GOT3 (cell line): ENCODE data around the gene MEF2C.

Experiments used
- DNase-seq: peaks from one replicate; lab custom pipeline; 2025; ENCODE audit warnings: mixed read lengths; lab: John Stamatoyannopoulos, UW

MEF2C gene

GRCh38 chr5:88829054-88829453, 53.9 kb downstream of the MEF2C start:
- DNase-seq, result no peak

- DNase-seq, result no peak
Observed at GRCh38 chr5:88827997-88828396, 55.0 kb downstream of the MEF2C start.

GRCh38 chr5:88826646-88827585, 56.1 kb downstream of the MEF2C start:
- DNase-seq, result no peak

- DNase-seq, result no peak
Observed at GRCh38 chr5:88825584-88826315, 57.2 kb downstream of the MEF2C start.

- DNase-seq, result no peak
Observed at GRCh38 chr5:88824892-88825583, 57.9 kb downstream of the MEF2C start.

- no peak for DNase-seq
Observed at GRCh38 chr5:88824141-88824540, 58.8 kb downstream of the MEF2C start.

GRCh38 chr5:88823201-88823600, 59.8 kb downstream of the MEF2C start:
- DNase-seq, result no peak

- no peak for DNase-seq
Observed at GRCh38 chr5:88821161-88821560, 61.8 kb downstream of the MEF2C start.

- DNase-seq, result no peak
Observed at GRCh38 chr5:88820581-88820980, 62.4 kb downstream of the MEF2C start.

GRCh38 chr5:88819301-88819999, 63.5 kb downstream of the MEF2C start:
- no peak for DNase-seq

GRCh38 chr5:88818296-88818695, 64.7 kb downstream of the MEF2C start:
- no peak for DNase-seq

- no peak for DNase-seq
Observed at GRCh38 chr5:88816195-88816594, 66.8 kb downstream of the MEF2C start.

GRCh38 chr5:88815050-88815789, 67.8 kb downstream of the MEF2C start:
- DNase-seq, result no peak

GRCh38 chr5:88813805-88814575, 69.0 kb downstream of the MEF2C start:
- no peak for DNase-seq

GRCh38 chr5:88813244-88813643, 69.7 kb downstream of the MEF2C start:
- no peak for DNase-seq

GRCh38 chr5:88808153-88808552, 74.8 kb downstream of the MEF2C start:
- DNase-seq, result no peak

GRCh38 chr5:88807327-88807726, 75.7 kb downstream of the MEF2C start:
- DNase-seq, result no peak

GRCh38 chr5:88806338-88806737, 76.6 kb downstream of the MEF2C start:
- DNase-seq, result no peak

- DNase-seq, result no peak
Observed at GRCh38 chr5:88805151-88805784, 77.7 kb downstream of the MEF2C start.

GRCh38 chr5:88804444-88804843, 78.5 kb downstream of the MEF2C start:
- no peak for DNase-seq
